Esophagus squamous epithelium (tissue), 4 donors: ENCODE data around the gene CSMD2.

Experiments
- CTCF ChIP-seq, 6 experiments: fragments of 450-650 bp in 4 of 6; fragments of 200-600 bp in 2 of 6; sonication (generic) in 2 of 6; IDR thresholded peaks; one replicate each; pipeline ENCODE4 v1.5.1; 2016 to 2019; ENCODE audit warnings: antibody characterized with exemption in 6 of 6, mild to moderate bottlenecking in 4 of 6, moderate library complexity in 4 of 6
- POLR2A ChIP-seq, 4 donors: fragments of 450-650 bp; IDR thresholded peaks; one replicate each; pipeline ENCODE4 v1.6.1; 2017; ENCODE audit warnings: antibody characterized with exemption in 4 of 4, mild to moderate bottlenecking in 4 of 4, moderate library complexity in 3 of 4

- TF ChIP-seq CTCF (IDR thresholded peaks at IDR 0.05) = no peak
- no peak for TF ChIP-seq POLR2A (IDR thresholded peaks at IDR 0.05)
These were observed 649.9 kb downstream of the CSMD2 start for GRCh38 chr1:33515112-33515511.
